Measurements from ENCODE around the gene P2RX7. TPM values are rescaled to one million over a fixed set of nuclear protein-coding genes. Genes with fewer than 3 reads are reported as not detected.

Gene P2RX7
- 4.2 TPM for total RNA-seq

- peak; percentile 38 for DNase-seq
Observed at GRCh38 chr12:121132601-121133481, at the start of gene P2RX7. TSS of gene P2RX7 (plus strand) at chr12:121132876. CDS start at chr12:121132971, 95 bp downstream.

GRCh38 chr12:121084229-121084628 lies 48.4 kb upstream of the P2RX7 start:
- no peak for DNase-seq

- no peak for DNase-seq
Observed at GRCh38 chr12:121085069-121085468, 47.6 kb upstream of the P2RX7 start.

- no peak for DNase-seq
Observed at GRCh38 chr12:121085506-121086353, 46.9 kb upstream of the P2RX7 start.

- no peak for DNase-seq
Observed at GRCh38 chr12:121086781-121087295, 45.8 kb upstream of the P2RX7 start.

GRCh38 chr12:121087467-121088194 lies 45.0 kb upstream of the P2RX7 start:
- DNase-seq, result no peak

GRCh38 chr12:121088195-121088585 lies 44.5 kb upstream of the P2RX7 start:
- DNase-seq, result no peak

GRCh38 chr12:121089031-121089812 lies 43.5 kb upstream of the P2RX7 start:
- DNase-seq, result no peak

- DNase-seq, result no peak
Observed at GRCh38 chr12:121089813-121090430, 42.8 kb upstream of the P2RX7 start.

GRCh38 chr12:121090586-121091514 lies 41.8 kb upstream of the P2RX7 start:
- DNase-seq, result no peak

GRCh38 chr12:121092034-121092433 lies 40.6 kb upstream of the P2RX7 start:
- DNase-seq, result no peak

GRCh38 chr12:121093487-121093891 lies 39.2 kb upstream of the P2RX7 start:
- no peak for DNase-seq

GRCh38 chr12:121095544-121096198 lies 37.0 kb upstream of the P2RX7 start:
- peak; percentile 42 for DNase-seq

GRCh38 chr12:121096199-121096798 lies 36.4 kb upstream of the P2RX7 start:
- no peak for DNase-seq

- DNase-seq, result no peak
Observed at GRCh38 chr12:121099779-121100178, 32.9 kb upstream of the P2RX7 start.

- no peak for DNase-seq
Observed at GRCh38 chr12:121102307-121102706, 30.4 kb upstream of the P2RX7 start.

- no peak for DNase-seq
Observed at GRCh38 chr12:121107681-121108080, 25.0 kb upstream of the P2RX7 start.

GRCh38 chr12:121108492-121108891 lies 24.2 kb upstream of the P2RX7 start:
- no peak for DNase-seq

All from skin of body (tissue), 2 donors.